NCI-H1417 treated with DMSO at 0.1 percent for 48 hours (cell line): ENCODE results near the gene SGSM1.
"Not testable (repeated sequence)": the region's sequence is repeated elsewhere in the genome, so short reads cannot be mapped to it uniquely, and the experiment has no call there.

Experiments used
- DNase-seq: peaks from one replicate; lab custom pipeline; 2025; lab: John Stamatoyannopoulos, UW

Gene SGSM1

GRCh38 chr22:24837517-24837916, 31.5 kb downstream of the SGSM1 start:
- not testable (repeated sequence) for DNase-seq

DNA sequence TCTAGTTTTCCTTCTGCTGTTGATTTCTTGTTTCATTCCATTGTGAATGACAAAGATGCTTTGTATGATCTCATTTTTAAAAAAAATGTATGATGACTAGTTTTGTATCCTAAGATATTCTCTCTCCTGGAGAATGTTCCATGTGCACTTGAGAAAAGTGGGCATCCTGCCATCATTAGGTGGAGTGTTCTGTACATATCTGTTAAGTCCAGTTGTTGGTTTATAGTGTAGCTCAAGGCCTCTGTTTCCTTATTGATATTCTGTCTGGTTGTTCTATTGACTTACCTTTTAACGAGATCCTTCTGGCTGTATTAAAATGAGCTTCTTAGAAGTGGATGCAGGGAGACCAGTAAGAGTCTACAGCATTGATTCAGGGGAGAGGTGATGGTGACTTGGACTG, 35.2 kb downstream of the SGSM1 start:
- no peak for DNase-seq

DNA sequence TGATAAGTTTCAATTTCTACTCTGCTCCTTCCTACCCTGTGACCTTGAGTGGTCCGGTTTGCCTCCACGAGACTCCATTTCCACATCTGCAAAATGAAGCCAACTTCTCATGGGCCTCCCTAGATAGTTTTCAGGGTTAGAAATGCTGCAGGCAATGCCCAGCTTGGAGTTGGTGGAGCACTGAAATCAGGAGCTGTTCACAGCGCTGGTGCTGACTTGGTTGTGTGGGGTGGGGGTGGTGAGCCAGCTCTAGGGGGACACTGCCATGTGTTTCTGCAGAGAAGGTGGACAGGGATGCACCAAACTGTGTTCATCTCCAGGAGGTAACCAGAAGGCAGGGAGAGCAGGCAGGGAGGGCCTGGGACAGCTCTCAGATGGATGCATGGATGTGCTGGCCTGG, 37.0 kb downstream of the SGSM1 start:
- no peak for DNase-seq

GRCh38 chr22:24845041-24845898, 39.3 kb downstream of the SGSM1 start:
- DNase-seq = no peak

DNA sequence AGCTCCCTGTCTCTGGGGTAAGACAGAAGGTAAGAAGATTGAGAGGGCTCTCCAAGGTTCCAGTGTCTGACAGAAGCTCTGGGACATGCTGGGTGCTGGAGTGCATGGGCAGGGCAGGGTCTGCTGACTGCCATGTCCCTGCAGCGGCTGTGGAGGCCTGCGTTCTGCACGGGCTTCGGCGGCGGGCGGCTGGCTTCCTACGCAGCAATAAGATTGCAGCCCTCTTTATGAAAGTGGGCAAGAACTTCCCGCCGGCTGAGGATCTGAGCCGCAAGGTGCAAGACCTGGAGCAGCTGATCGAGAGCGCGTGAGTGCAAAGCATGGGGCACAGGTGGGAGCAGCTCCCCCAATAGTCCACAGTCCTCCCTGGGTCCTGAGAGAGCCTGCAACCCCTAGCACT, 41.5 kb downstream of the SGSM1 start:
- DNase-seq = no peak

GRCh38 chr22:24848559-24849168, 42.7 kb downstream of the SGSM1 start:
- no peak for DNase-seq

GRCh38 chr22:24855794-24856193, 49.8 kb downstream of the SGSM1 start:
- DNase-seq = no peak

GRCh38 chr22:24857576-24857975, 51.6 kb downstream of the SGSM1 start:
- no peak for DNase-seq

- no peak for DNase-seq
These were observed 53.6 kb downstream of the SGSM1 start for GRCh38 chr22:24859587-24859986.

DNA sequence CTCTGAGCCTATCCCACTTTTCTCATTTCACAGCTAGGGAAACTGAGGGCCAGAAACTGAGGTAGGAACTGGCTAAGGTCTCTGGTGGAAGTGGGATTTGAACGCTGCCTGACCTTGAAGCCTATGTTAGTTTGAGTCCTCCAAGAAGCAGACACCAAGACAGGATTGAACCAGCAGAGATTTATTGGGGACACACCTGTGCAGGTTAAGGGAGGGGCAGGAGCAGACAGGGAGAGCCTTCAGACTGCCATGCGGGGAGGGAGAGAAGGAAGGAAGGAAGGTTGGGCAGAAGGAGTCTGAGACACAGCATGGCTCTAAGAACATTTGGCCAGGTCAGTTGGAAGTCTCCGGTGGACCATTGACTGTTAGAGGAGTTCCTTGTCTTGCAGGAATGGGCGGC, 59.5 kb downstream of the SGSM1 start:
- DNase-seq = no peak

DNA sequence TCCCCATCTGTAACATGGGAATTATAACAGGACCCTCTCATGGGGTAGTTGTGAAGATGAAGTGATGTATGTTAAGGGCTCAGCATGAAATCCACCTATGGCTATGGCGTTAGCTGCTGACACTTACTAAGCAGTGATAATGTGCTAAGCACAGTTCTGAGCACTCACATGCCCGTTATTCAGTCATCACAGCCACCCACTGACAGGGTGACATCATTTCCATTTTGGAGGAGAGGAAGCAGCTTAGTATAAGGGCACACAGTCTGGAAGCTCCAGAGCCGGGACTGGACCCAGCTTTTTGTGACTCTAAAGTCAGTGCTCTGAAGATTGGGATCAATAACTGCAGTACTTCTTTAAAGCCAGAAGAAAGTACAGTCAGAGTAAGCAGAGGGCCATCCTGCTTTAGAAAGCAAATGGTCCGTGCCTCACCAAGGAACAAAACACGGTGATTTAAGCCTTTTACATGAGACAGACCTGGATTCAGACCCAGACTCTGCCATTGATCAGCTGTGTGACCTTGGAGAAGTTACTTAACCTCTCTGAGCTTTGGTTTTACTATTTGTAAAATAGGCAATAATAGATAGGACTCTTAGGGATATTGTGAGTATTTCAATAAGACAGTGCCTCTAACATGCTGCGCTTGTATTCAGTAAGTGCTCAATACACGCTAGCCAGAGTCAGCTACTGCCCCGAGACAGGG, 61.5 kb downstream of the SGSM1 start:
- no peak for DNase-seq

- DNase-seq = no peak
These were observed 63.0 kb downstream of the SGSM1 start for GRCh38 chr22:24868979-24869378.

- DNase-seq = no peak
These were observed 65.7 kb downstream of the SGSM1 start for GRCh38 chr22:24871611-24872205.

DNA sequence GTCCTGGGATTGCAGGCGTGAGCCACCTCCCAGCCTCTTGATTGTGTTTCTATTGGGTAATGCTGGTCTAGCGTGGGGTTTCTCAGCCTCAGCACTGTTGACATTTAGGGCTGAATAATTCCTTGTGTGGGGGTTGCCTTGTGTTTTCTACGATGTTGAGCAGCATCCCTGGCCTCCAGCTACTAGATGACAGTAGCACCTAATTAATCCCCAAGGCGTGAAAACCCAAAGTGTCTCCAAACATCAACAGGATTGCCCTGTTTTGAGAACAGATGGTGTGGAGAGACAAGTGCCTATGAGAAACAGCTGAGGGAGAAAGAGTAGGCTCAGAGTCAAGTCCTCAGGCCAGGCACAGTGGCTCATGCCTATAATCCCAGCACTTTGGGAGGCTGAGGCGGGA, 67.2 kb downstream of the SGSM1 start:
- DNase-seq = no peak

DNA sequence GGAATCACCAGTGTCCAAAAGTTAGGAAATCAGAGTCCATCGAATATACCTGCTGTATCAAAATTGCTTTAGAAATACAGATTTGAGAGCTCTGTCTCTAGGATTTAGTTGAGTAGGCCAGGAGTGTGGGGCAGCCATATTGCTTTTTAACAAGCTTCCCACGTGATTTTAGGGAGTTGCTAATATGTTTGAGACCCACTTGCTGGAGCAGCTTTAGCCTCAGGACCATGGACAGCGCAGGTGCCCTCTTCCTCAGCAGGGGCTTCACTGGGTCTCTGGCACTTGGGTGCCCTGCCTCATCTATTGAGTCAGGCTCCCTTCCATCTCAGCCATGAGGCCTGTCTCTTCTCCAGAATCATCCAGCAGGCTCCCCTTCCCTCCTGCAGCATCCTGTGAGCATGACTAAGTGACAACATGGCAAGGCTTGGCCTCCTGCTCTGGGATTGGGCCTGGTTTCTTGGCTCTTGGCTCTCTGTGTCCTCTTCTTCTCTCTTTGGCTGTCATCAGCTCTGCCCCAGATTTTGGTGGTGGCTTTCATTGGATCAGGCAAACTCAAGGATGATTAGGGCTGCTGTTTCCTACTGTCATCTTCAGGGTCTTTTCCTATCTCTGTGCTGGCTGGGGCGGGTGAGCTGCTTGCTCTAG, 70.0 kb downstream of the SGSM1 start:
- DNase-seq = no peak

GRCh38 chr22:24876700-24877099, 70.7 kb downstream of the SGSM1 start:
- no peak for DNase-seq

DNA sequence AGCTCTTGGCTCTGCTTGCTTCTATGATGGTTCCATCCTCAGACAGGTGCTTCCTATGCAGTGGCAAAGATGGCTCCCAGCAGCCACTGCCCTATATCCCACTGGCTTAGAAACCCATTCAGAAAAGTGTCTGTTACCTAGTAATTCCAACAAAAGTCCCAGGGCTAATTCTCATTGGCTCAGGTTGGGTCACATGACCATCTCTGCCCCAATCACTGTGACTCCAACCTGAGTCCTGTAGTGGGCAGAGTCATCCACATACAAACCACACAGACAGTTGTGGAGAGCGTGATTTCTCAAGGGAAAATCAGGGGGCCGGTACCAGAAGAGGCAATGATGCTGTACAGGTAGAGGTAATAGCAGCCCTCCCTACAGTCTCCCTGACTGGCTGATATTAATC, 73.0 kb downstream of the SGSM1 start:
- DNase-seq = no peak

DNA sequence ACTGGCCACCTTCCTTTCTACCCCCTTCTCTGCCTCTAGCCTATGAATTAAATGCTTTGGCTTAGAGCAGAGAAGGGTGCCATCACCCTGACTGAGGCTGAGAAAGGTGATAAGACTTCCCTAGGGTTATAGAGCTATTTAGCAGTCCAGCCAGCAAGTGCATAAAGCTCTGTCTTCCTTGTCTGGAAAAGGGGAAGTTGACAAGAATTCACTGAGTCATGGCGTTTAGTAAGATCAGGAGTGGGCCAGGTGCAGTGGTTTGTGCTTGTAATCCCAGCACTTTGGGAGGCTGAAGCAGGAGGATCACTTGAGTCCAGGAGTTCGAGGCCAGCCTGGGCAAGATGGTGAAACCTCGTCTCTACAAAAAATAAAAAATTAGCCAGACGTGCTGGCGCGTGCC, 77.4 kb downstream of the SGSM1 start:
- no peak for DNase-seq

DNA sequence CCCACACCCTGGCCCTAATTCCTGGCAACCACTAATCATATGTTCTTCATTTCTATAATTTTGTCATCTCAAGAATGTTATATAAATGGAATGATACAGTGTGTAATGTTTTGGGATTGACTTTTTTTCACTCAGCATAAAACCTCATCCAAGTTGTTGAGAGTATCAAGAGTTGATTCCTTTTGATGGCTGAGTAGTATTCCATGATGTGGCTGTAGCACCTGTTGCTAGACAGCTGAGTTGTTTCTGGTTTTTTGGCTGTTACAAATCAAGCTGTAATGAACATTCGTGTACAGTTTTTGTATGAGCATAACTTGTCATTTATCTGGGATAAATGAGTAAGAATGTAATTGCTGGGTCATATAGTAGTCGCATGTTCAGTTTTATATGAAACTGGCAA, 81.2 kb downstream of the SGSM1 start:
- DNase-seq = no peak

DNA sequence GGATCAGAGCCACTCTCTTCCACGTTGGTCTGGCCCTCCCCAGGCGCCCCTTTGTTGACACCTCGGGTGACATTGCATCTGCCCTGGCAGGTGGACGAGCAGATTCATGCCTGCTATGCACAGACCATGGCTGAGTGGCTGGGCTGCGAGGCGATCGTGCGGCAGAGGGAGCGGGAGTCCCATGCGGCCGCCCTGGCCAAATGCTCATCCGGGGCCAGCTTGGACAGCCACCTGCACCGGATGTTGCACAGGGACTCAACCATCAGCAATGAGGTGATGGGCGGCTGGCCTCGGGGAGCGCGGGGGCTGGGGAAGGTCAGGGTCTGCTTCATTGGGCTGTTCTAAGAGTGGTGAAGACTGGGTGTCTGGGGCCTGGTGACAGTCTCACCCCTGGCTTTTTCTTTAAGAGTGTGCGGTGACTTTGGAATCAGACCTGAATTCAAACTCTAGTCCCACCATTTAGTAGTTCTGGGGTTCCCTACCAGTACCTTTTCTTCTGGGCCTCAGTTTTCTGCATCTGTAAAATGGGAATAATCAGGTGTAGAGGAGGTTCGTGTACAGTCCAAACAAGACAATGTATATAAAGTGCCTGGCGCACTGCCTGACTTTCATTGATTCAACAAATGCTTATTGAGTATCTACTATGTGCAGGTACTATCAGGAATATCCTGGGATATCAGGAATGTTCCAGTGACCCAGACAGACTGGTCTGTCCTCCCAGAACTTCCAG, 87.5 kb downstream of the SGSM1 start:
- no peak for DNase-seq

DNA sequence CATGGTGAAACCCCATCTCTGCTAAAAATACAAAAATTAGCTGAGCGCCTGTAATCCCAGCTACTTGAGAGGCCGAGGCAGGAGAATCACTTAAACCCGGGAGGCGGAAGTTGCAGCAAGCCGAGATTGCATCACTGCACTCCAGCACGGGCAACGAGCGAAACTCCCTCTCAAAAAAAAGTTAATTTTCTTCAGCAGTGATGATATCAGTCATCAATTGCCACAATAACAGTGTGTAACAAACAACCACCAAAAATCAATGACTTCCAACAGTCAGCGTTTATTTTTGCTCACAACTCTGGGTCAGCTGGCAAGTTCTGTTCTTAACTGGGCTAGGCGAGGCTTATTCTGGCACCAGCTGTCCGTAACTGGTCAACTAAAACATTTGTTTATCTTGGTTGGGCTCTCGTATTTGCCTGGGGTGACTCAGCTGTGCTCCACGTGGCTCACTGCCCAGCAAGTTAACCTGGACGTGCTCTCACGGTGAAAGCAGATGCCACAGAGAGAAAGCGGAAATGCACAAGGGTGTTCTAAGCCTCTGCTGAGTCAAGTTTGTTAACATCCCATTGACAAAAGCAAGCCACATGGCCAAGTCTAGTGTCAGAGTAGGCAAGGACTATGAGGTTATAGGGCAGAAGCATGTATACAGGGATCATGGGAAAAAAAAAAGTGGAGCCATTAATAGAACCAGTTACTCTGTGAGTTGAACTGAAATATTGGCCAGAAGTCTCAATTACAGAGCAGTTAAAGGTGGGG, 88.4 kb downstream of the SGSM1 start:
- DNase-seq = no peak
